Brain microvascular endothelial cell (primary cell): ENCODE results near the gene CA5A.

Source experiments
- DNase-seq: peaks from one replicate; pipeline ENCODE4 v3.0.0-alpha.2; 2020
- H3K27ac ChIP-seq: fragments of 250-450 bp; sonication (Bioruptor Pico); 2 replicates; pipeline ENCODE4 v1.5.1; 2020; ENCODE audit warnings: mild to moderate bottlenecking, moderate library complexity
- H3K27me3 ChIP-seq: fragments of 250-450 bp; sonication (Bioruptor Pico); replicated peaks from 2 replicates; pipeline ENCODE4 v1.5.1; 2020; ENCODE audit warnings: mild to moderate bottlenecking
- H3K36me3 ChIP-seq: fragments of 250-450 bp; sonication (Bioruptor Pico); replicated peaks from 2 replicates; pipeline ENCODE4 v1.5.1; 2020; ENCODE audit warnings: mild to moderate bottlenecking
- H3K4me3 ChIP-seq: 2 replicates; pipeline ENCODE4 v1.5.1; 2011; ENCODE audit warnings: low read depth, mild to moderate bottlenecking, control low read depth, low read length, moderate library complexity
- CTCF ChIP-seq: IDR thresholded peaks from 2 replicates; pipeline ENCODE4 v1.5.1; 2011; ENCODE audit warnings: low read depth, mild to moderate bottlenecking, moderate library complexity, low read length, control low read depth, inconsistent platforms; ENCODE audit errors: missing control alignments
- in situ Hi-C: cut with HindIII; loops from 2 replicates; pipeline ENCODE4 v1.10.0; 2017; ENCODE audit warnings: low sequenced_read_pairs, low pct_ligation_motif_present

Gene CA5A

GRCh38 chr16:87979352-87979751 is 43.0 kb upstream of the CA5A start:
- H3K27me3 ChIP-seq: no peaks in the 10 kb centered on the region
- no peak overlapping the region for H3K27ac ChIP-seq
- no peak overlapping the region for H3K4me3 ChIP-seq
- peaks cover 8% of the 10 kb centered on the region for H3K36me3 ChIP-seq
- no peak for TF ChIP-seq CTCF
- in situ Hi-C loops: no loop called here
- no peak for DNase-seq

- H3K4me3 ChIP-seq: no peak overlapping the region
- in situ Hi-C loops: no loop called here
- no peaks in the 10 kb centered on the region for H3K27me3 ChIP-seq
- TF ChIP-seq CTCF: no peak
- H3K27ac ChIP-seq: no peak overlapping the region
- peaks cover 5% of the 10 kb centered on the region for H3K36me3 ChIP-seq
- no peak for DNase-seq
These were observed 41.8 kb upstream of the CA5A start for GRCh38 chr16:87978127-87978526.

GRCh38 chr16:87976665-87977064 is 40.3 kb upstream of the CA5A start:
- Histone ChIP-seq H3K36me3 (no peaks in the 10 kb centered on the region), H3K27ac (no peak overlapping the region), H3K4me3 (no peak overlapping the region), H3K27me3 (no peaks in the 10 kb centered on the region)
- DNase-seq: peak; percentile 27
- in situ Hi-C loops: no loop called here
- TF ChIP-seq CTCF: no peak

- in situ Hi-C loops: no loop called here
- Histone ChIP-seq H3K27ac (no peak overlapping the region), H3K4me3 (no peak overlapping the region), H3K27me3 (no peaks in the 10 kb centered on the region), H3K36me3 (no peaks in the 10 kb centered on the region)
- no peak for TF ChIP-seq CTCF
- DNase-seq: no peak
These were observed 37.8 kb upstream of the CA5A start for GRCh38 chr16:87974178-87974577.

- Histone ChIP-seq H3K27ac (no peak overlapping the region), H3K36me3 (no peaks in the 10 kb centered on the region), H3K27me3 (no peaks in the 10 kb centered on the region), H3K4me3 (no peak overlapping the region)
- TF ChIP-seq CTCF: no peak
- no peak for DNase-seq
- in situ Hi-C loops: no loop called here
These were observed 37.4 kb upstream of the CA5A start for GRCh38 chr16:87973717-87974116.

- Histone ChIP-seq H3K4me3 (no peak overlapping the region), H3K36me3 (no peaks in the 10 kb centered on the region), H3K27me3 (no peaks in the 10 kb centered on the region), H3K27ac (no peak overlapping the region)
- no peak for TF ChIP-seq CTCF
- DNase-seq: no peak
- in situ Hi-C loops: no loop called here
These were observed 35.6 kb upstream of the CA5A start for GRCh38 chr16:87971933-87972332.
